Hematopoietic multipotent progenitor cell treated with erythropoietin and hydrocortisone succinate and interleukin-3 and kit ligand, for 4 days (in vitro differentiated cells): ENCODE data around the gene ARHGEF33.

ENCODE experiments used
- DNase-seq: peaks from one replicate; pipeline ENCODE4 v3.0.0-alpha.2; 2015

The ARHGEF33 gene

DNA sequence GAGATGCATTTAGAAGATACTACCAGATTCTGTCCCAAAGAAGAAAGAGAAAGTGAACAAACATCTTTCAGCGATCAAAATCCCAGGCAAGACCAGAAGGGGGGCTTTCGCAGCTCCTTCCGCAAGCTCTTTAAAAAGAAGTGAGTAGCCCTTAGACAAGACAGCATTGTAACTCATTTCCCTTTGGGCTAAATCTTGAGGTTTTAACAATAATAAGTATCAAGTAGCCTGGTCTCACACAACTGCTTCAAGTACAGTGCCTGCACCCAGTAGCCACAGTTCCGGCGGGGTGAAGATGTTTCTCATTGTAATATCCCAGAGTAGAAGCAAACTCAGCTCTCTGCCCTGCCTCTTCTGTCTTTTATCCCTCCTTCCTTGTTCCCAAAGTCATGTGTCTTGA lies 76.3 kb downstream of the ARHGEF33 start:
- DNase-seq = no peak

DNA sequence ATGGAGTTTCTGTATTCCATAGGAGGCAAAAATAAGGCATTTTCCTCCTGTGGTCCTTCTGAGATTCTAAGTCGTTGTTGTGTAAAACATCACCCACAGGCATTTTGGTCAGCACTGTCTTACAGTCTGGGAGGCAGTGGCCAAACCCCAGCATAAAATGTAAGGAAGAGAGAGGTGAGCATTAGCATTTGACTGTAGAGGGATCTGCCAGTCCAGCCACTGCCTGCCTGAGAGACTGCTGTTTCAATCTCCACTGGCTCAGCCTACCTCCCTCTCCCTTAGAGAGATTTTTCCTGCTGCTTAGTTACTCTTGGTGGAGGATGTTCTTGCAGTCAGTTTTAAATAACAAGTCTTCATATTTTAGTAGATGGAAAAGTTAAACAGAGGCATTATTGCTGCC lies 77.0 kb downstream of the ARHGEF33 start:
- no peak for DNase-seq

DNA sequence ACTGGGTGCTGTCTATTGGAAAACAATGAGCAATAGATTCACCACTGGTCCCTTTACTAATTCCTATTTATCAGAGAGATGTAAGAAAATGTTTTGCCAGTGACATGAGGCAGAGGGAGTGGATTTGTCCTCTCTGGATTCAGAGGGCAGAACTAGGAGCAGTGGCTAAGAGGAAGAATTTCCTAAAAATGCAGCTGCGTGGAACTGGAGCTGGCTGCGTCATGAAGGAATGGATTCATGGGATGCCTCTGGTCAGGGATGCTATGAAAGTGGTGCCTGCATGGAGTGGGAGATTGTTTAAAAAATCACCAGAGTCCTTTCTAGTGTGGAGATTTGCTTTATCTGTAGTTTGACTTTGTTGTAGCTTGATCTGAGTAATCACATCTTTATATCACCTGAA lies 78.3 kb downstream of the ARHGEF33 start:
- DNase-seq = no peak

DNA sequence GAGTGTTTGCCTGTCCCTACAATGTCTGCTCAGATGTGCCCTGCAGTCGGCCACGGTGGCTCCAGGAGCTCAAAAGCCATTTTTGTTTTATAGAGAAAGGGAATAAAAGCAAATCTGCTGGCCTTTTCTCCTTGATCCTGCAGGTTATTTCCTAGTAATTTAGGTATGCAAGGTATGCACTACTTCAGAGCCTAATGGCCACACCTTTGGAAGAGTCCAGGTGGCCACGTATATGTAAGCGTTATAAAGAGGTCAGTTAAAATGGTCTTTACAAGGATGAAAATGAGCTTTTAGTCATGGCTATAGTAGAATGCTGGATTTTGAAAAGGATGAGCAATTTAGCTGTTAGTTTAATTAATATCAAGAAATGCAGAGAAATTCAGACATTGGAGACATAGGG lies 81.7 kb downstream of the ARHGEF33 start:
- DNase-seq = no peak

DNA sequence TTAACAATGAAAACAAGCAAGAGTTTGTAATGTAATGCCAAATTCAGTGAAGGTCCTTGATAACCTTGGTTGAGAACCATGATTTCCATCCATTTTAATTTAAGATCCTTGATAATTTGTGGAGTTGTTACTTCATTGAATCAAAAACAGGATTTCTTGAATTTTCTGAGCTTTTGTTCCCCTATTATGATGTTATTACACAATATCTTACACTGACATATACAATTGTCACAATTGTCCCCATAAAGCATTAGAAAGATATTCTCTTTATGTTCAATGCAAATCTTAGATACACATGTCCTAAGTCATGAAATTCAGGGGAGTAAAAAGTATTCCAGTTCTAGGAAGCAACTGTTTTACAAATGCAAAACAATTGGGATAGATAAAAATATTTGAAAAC lies 83.6 kb downstream of the ARHGEF33 start:
- DNase-seq = no peak

DNA sequence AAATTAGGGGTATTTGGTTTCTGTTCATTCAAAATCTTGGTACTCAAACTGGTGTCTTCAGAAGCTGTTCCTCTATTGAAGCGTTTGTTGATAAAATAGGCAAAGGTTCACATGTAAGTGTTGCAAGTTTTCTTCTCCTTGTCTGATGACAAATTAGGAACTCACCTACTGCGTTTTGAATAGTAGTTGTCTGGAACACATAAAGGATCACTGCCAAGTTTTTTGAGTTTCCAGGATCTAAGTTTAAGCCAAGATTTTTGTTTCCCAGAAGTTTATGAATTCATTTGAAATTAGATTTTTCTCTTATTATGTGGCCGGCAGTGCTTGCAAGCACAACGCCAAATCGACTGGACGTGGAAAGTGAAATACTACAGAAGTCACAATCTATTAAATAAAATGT lies 85.4 kb downstream of the ARHGEF33 start:
- DNase-seq = no peak

DNA sequence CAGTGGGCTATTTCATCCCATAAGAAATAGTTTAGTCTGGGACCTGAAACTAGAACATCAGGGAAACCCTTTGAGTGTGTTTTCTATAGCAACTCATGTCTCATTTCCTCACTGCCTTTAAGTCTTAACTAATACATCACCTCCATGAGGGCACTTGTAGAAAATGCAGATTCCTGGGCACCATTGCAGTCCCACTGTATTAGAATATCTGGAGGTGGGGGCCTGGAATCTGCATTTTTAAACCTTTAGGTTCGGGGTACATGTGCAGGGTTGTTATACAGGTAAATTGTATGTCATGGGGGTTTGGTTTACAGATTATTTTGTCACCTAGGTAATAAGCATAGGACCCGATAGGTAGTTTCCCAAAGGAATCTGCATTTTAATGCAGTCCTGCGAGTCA lies 87.4 kb downstream of the ARHGEF33 start:
- DNase-seq = no peak

DNA sequence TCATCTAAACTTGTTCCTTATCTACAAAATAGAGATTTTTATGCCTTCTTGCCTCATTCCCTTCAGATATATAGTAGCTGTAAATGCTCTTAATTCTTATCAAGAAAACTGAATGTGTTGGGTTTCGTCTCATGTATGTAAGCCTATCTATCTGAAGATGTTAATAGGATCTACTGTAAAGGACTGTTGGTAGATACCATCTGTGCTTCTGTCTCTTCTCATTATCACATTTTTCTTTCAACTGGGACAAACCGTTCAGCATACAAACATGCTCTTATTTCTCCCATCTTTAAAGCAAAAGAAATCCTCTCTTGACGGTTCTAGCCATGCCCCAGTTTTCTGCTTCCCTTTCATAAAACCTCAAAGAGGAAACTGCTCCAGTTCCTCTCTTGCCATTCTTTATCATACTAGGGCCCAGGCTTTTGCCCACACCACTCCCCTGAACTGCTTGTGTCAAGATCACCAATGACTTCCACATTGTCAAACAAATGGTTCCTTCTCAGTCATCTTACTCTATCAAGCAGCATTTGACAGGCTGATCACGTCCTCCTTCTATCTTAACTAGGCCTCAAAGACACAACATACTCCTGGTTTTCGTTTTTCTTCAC lies 88.7 kb downstream of the ARHGEF33 start:
- DNase-seq = peak; percentile 81

DNA sequence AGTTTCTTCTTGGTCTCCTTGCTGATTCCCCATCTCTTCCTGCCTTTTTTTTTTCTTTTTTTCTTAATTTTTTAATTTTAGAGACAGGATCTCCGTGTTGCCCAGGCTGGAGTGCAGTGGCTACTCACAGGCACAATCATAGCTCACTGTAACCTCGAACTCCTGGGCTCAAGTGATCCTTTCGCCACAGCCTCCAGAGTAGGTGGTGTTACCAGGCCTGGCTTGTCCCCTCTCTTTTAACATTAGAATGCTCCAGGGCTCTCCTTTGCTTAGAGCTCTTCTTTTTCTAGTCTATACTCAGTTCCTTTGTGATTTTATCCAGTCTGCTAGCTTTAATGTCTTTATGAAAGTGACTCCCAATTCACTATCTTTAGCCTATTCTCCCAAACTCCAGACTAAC lies 89.2 kb downstream of the ARHGEF33 start:
- DNase-seq = peak; percentile 29

DNA sequence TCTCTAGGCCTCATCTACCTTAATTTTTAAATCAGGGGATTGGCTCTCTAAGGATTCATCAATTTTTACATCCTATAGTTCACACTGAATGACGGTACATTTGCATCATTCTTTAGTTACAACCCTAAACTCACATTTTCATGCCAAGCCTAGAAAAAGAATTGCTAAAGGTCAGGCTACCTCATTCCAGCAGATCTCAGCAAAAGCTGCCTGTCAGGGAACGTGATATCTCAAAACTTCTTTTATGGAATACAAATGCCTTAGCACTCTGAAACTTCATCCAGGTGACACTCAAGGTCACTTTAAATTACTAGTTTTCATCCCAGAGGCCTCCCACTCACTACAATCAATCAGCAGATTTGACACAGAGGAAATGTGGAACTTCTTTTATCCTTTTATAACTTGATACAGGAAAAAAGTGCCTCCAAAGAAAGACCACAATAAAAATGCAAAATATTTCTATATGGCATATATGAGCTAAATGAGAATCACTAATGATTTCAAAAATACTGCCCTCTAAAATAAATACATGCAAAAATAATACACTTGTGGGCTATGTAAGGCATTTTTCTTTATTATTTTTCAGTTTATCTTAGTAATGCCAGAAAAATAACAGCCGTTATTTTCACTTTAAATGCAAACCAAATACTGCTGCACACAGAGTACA lies 91.5 kb downstream of the ARHGEF33 start:
- DNase-seq = no peak

DNA sequence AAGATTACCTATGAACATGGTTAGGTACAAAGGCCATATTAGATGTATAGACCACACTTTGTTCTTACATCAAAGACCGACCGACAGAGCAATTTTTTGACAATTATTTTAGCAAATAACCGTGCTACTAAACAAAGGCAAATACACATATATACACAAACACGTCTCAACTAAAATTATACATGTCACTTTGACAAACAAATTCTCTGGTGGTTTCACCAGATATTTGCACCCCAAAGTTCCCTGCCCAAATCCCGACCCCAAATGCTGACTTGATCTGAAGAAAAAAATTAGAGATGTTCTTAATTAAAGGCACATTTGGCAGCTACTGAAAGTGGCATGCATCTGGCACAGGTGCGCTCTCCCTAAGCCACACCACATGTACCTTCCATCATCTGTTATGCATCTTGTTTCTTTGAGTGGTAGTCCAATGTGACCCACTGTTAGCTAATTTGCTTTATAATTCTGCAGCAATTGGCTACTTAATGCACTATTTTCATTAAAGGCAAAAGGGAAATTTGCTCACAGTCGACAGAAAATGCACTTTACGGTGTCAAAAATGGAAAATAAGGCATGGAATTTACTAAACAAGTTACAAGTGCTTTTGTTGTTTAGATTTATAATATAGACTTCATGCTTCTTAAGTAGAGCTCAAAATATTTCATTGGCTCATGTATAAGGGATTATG lies 92.1 kb downstream of the ARHGEF33 start:
- DNase-seq = no peak

DNA sequence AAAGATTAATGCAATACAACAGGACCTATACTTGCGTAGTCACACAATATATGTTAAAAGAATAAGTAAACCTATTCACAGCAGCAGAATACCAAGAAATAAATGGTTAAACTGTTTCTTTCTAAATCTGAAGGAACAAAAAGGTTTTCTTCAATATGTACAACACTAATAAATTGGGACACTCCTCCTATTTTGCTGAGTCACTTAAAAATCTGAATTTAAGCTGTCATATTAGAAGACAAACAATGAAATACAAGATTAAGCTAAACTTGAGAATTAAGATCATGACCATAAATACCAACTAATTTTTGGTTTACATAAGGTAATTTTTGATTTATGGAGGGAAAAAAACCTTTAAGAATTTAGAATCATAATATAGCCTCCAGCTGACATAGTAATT lies 92.8 kb downstream of the ARHGEF33 start:
- DNase-seq = no peak

DNA sequence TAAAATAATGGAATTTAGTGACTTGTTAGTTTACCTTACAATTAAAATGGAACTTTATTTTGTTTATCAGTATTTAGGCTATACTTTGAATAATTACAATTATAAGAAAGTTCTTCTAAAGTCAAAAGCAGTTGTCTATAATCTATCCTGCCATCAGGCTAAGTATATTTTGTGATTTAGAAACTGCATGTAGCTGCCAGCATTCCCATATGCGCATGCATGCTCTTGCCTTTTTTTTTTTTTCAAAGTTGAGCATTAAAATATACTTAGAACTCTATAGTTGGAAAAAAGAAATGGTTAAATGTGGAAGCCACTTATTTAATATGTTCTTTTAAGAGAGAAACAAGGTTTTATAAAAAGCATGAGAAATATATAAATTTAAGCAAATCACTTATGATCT lies 99.0 kb downstream of the ARHGEF33 start:
- no peak for DNase-seq

DNA sequence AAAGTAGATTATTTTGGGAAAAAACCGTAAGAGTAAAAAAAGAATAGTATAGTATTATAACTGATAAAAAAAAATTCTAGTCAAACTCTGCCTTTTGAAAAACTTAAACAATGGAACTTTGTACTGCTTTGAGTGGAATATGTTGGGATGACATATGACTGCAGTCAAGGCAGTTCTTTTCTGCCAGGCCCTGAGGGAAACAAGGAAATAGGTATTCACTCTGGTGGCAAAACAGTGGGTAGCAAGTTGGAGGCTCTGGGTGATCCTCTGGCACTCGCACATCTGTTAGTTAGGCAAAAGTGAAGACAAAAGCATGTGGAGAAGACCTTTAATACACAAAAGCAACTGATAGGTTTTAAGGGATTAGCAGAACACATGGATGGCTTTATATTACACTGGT lies 102.2 kb downstream of the ARHGEF33 start:
- DNase-seq = no peak

DNA sequence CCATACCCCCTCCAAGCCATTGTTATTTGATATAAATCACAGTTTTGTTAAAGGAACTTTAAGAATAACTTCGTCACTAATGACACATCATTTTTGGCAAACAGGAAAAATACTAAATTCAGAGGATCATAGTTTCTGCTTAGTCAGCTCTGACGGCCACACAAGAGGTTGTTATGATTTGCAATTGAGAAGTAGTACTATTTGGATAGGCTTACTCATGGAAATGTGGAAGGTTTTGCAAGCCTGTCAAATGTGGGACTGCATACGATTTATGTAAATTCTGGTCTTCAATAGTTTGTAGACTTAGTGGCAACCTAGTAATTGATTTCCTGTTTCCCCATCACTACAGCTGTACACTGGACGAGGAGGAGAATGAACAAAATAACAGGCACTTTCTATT lies 108.1 kb downstream of the ARHGEF33 start:
- peak; percentile 28 for DNase-seq

DNA sequence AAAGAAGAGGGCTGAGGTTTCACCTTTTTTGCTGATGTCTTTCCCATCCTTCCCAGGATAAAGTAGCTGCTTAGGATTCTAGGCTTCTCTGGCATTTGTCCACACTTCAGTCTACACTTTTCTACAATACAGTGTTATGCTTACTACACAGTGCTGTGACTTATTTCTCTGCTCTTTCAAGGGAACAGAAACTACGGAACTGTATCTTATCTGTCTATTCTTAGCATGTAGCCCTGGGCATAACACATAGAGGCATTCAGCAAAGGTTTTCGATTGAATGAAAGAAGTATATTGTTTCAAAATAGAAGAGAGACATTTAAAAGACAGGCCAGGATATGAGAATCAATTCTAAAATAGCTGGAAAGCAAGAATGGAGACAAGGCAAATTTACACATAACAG lies 110.9 kb downstream of the ARHGEF33 start:
- DNase-seq = no peak

DNA sequence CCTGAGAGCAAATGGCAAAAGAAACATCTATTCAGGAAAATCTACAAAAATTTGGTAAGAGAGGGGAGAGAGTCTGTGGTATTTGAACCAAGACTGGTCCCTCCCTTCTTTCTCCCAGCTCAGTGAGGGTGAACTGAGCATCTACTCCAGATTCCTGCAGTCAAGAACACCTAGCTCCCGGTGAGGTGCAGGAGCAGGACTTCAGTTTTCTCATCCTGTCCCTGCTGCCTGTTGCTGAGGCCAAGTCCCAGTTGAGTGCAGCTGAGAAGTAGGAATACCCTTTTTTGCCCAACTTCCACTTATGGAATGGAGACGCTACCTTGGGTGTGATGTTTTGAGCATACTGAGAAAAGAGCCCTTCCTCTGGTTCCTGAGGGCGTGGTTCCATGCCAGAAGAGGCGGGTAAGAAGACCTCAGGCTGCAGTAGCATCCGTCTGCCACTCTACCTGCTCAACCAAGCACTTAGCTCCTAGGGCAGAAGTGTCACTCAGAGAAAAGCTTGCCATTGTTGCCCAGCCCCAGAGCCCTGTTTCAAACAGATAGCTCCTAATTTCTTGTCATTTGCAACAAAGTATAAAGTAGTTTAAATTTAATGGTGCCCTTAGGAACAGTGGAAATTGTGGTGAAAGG lies 118.3 kb downstream of the ARHGEF33 start:
- DNase-seq = peak; percentile 23

DNA sequence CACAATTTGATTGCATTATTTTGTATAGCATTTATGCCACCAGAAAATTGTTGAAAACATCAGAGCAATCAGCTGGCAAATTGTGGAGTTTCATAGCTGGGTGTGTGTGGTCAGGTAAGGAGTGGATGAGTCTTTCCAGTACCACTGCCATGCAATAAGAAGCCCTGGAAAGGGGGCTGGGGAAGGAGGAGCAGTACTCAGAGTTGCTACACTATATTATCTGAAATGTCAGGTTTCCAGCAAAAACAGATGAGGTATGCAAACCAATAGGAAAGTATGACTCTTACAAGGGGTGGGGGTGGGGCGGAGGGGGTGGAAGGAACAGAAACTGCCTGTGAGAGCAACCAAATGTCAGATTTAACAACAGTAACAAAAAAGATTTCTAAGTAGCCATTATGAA lies 119.0 kb downstream of the ARHGEF33 start:
- DNase-seq = no peak

DNA sequence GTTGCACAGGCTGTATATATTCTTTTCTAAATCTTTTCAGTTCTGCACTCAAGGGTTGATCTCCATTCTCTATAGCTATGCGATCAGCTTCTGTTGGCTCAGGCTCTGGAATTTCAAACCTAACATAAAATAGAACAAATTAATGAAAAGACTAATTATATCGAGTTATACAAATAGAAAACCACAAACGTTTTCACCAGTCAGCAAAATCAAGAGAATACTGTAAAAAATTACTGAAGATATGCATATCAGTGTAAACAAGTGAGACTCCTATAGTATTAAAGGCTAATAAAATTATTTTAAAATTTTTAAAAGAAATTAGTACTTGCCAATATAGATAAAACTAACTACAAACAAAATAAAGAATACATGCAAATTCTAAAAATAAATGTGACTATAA lies 124.2 kb downstream of the ARHGEF33 start:
- DNase-seq = no peak

DNA sequence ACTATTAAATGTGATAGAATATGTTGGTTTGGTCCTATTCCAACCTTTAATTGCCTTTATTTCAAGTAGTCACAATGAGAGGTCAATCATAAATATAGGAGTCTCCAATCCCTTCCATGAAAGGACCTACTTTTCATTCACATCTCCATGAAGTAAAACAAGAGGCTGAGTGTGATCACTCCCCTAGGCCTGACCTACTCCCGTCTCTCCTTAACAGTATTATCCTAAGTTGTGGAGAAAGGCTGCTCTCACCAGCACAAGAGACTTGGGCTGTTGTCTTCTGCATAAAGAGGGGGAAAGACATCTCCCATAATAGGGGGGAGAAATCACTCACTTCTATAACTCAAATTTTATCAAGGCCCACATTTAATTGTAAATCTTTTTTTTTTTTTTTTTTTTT lies 125.7 kb downstream of the ARHGEF33 start:
- no peak for DNase-seq

DNA sequence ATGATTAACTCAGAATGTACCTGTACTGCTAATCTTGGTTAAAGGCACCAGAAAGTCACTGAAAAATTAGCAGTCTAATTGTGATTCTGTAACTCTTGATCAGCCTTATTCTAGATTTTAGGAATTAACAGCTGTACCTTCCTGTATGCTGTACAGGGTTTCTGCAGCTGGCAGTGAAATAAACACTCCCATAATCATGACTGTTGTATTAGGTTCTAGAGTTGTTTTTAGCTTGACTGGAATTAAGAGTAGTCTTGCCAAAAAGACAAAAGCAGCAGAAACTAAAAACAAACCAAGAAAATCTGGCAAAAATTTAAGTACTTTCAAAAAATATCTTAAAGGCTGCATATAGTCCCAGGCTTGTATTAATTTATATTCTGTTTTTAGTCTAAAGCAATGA lies 127.7 kb downstream of the ARHGEF33 start:
- no peak for DNase-seq

DNA sequence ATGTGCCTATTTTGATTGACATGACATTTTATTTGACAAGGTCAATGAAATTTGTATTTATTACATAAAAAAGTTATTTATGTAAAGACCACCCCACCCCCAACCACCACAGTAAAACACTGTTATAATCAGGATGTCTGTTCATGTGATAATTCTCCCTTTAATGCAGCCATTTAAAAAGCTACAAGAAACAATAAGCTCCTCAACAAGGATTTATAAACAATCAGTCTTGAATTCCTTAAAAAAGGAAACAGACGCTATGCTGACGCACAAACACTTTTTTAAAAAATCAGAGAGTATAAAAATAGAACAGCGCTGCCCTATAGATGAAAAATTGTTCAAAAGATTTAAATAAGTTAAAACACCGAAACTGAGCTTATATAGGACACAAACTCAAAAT lies 129.0 kb downstream of the ARHGEF33 start:
- DNase-seq = no peak

DNA sequence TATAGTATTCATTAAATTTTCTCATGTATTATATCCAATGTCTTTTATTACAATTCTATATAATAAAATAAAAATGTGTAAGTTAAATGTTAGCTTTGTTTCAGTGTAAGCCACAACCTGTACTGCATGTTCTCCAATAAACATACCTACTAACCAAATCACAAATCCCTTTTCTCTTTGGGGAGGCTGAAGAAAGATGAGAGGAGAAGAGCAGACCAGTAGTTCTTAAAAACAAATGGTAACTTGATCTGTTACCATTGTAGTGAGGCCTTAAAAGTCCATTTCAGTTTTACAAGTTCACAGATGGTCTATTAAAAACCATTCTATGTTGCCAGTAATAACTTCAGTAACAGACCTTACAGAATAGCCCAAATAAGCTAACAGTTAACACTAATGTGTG lies 130.7 kb downstream of the ARHGEF33 start:
- no peak for DNase-seq

DNA sequence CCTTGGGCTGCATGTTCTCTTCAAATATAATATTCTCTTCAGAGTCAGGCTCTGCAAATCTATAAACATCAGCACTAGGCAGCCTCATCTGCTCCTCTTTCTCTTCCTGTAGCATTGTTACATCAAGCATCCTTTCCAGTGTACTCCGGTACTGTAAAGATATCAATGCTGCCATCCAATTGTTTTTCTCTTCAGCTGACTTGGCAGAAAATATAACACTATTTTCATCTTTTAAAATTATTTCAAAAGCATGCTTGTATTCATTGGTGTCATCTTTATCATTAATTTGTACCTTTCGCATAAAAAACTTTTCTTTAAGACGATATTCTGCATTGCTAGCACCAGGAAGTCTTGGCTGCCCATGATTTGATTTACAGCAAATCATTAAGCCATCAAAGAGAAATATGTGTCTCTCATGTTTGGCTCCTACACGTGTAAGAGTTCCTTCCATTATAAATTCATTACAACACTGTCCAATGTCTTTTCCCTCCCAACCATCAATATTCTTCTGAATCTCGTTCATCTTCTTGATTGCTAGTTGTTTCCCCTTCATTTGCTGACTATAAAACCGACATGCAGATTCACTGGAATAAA lies 133.1 kb downstream of the ARHGEF33 start:
- DNase-seq = no peak
